Upper lobe of left lung (tissue), 6 donors: ENCODE results near the gene RGS12. TPM values are rescaled to one million over a fixed set of nuclear protein-coding genes. Genes with fewer than 3 reads are reported as not detected.
A peak's percentile ranks its signal among the peaks of the same experiment; 100 is the strongest.

Experiments used
- ATAC-seq, 2 donors: fragments of 200-7000 bp; cut with Tn5 transposase; one replicate each; pipeline ENCODE4 v1.9.1; 2022; ENCODE audit warnings: mild to moderate bottlenecking in 2 of 2, moderate library complexity in 2 of 2; ENCODE audit not compliant: low FRiP score in 2 of 2
- DNase-seq, 2 donors: peaks; one replicate each; pipeline ENCODE4 v3.0.0-alpha.2; 2019 to 2020
- H3K27ac ChIP-seq, 4 donors: fragments of 200-600 bp; sonication (generic); one replicate each; pipeline ENCODE4 v1.5.1; 2016 to 2019
- H3K27me3 ChIP-seq, 4 donors: fragments of 200-600 bp; sonication (generic); one replicate each; pipeline ENCODE4 v1.5.1; 2017 to 2019
- H3K36me3 ChIP-seq, 4 donors: fragments of 200-600 bp; sonication (generic); one replicate each; pipeline ENCODE4 v1.5.1; 2016 to 2019
- H3K4me1 ChIP-seq, 4 donors: fragments of 200-600 bp; sonication (generic); one replicate each; pipeline ENCODE4 v1.5.1; 2018 to 2019
- H3K4me3 ChIP-seq, 4 donors: fragments of 200-600 bp; sonication (generic); one replicate each; pipeline ENCODE4 v1.5.1; 2017 to 2019; ENCODE audit warnings: mild to moderate bottlenecking in 2 of 4, moderate library complexity in 1 of 4
- H3K9me3 ChIP-seq, 4 donors: fragments of 200-600 bp; sonication (generic); one replicate each; pipeline ENCODE4 v1.5.1; 2018 to 2019
- EP300 ChIP-seq, 4 donors: sonication (generic); formaldehyde crosslinking; IDR thresholded peaks; one replicate each; pipeline ENCODE4 v1.5.1; 2017; ENCODE audit warnings: antibody characterized with exemption in 4 of 4, control low read depth in 2 of 4
- POLR2A ChIP-seq, 4 donors: fragments of 450-650 bp; IDR thresholded peaks; one replicate each; pipeline ENCODE4 v1.5.1; 2016 to 2017; ENCODE audit warnings: antibody characterized with exemption in 4 of 4, mild to moderate bottlenecking in 2 of 4
- POLR2AphosphoS5 ChIP-seq, 2 donors: sonication (generic); formaldehyde crosslinking; IDR thresholded peaks; one replicate each; pipeline ENCODE4 v1.5.1; 2017; ENCODE audit warnings: antibody characterized with exemption in 2 of 2
- WGBS, 2 donors: methylation state at CpG; one replicate each; pipeline ENCODE4 v1.1.5; 2017 to 2018; 5-methylcytosine and 5-hydroxymethylcytosine counted together
- total RNA-seq, 6 donors: library from RNA; depleted of rRNA in 4 of 6; stranded (reverse); fragments of >200 nt in 4 of 6; gene quantifications; one replicate each; pipeline versions ENCODE4 v1.1.0 to v1.2.1, GENCODE V29; 2016 to 2021
- TF ChIP-seq, protein P1 (sequence below), 6 experiments: fragments of 450-650 bp in 4 of 6; fragments of 200-600 bp in 2 of 6; sonication (generic) in 2 of 6; IDR thresholded peaks; one replicate each; pipeline ENCODE4 v1.5.1; 2016 to 2019; ENCODE audit warnings: antibody characterized with exemption in 6 of 6
- donor health status: DM: no; HTN: no; CAD: no; lungs with moderate emphysema.
- donor health status: DM: no; HTN: yes; CAD: no; lungs with severe emphysema.

The RGS12 gene
- total RNA-seq, 6 donors from 2014 or later = 17.8 to 124 (median 49.7) TPM

GRCh38 chr4:3301450-3302172 is 8.8 kb downstream of the RGS12 start:
- Histone ChIP-seq H3K27ac (peak overlapping the region in 1 of 4 donors; percentile 23), H3K4me3 (no peak overlapping the region), H3K4me1 (peaks cover 42 to 67% (median 56%) of the 10 kb centered on the region in 4 donors), H3K36me3 (no peaks in the 10 kb centered on the region), H3K9me3 (no peaks in the 10 kb centered on the region), H3K27me3 (no peaks in the 10 kb centered on the region)
- TF ChIP-seq, protein P1, sequence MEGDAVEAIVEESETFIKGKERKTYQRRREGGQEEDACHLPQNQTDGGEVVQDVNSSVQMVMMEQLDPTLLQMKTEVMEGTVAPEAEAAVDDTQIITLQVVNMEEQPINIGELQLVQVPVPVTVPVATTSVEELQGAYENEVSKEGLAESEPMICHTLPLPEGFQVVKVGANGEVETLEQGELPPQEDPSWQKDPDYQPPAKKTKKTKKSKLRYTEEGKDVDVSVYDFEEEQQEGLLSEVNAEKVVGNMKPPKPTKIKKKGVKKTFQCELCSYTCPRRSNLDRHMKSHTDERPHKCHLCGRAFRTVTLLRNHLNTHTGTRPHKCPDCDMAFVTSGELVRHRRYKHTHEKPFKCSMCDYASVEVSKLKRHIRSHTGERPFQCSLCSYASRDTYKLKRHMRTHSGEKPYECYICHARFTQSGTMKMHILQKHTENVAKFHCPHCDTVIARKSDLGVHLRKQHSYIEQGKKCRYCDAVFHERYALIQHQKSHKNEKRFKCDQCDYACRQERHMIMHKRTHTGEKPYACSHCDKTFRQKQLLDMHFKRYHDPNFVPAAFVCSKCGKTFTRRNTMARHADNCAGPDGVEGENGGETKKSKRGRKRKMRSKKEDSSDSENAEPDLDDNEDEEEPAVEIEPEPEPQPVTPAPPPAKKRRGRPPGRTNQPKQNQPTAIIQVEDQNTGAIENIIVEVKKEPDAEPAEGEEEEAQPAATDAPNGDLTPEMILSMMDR (IDR thresholded peaks at IDR 0.05) = no peak
- TF ChIP-seq EP300 (IDR thresholded peaks at IDR 0.05) (no peak), POLR2A (IDR thresholded peaks at IDR 0.05) (no peak), POLR2AphosphoS5 (IDR thresholded peaks at IDR 0.05) (no peak)
- 85 to 89% methylated on average over 15 of the region's 15 CpGs for WGBS, 2 donors
- DNase-seq (no peak), ATAC-seq (no peak)

DNA sequence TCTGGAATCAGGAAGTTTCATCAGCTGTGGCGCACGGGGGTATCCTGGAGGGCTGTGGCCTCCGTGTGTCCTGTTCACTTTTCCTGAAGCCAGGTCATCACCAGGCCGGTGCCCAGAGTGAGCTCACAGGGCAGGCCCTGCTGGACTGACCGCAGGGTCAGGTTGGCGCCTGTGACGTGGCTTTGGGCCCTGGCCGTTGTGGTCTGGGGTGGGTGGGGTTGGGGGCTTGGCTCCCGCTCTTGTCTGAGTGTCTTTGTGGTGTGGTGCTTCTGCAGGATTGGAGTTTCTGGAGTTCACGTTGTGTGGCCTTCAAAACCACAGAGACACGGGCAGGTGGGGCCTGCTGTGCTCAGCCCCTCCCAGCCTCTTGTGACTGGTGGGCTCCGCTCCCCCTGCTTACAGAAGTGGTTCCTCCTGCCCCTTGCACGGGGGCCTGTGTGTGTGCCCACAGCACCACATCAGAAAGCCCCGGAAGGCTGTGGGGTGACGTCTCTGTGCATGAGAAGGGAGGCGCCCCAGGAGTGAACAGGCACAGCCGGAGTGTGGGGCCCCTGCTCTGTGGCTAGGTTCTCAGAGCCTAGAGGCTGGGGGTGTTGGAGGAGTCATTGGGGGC is 9.5 kb downstream of the RGS12 start:
- peaks cover 45 to 69% (median 60%) of the 10 kb centered on the region in 4 donors for H3K4me1 ChIP-seq
- ATAC-seq = peak in 1 of 2 donors; percentile 27

GRCh38 chr4:3302786-3303564 is 10.2 kb downstream of the RGS12 start:
- 60 to 65% methylated on average over 16 of the region's 16 CpGs for WGBS, 2 donors
- H3K4me1 ChIP-seq = peaks cover 45 to 73% (median 62%) of the 10 kb centered on the region in 4 donors

More for the DNA sequence above, 9.5 kb downstream of the RGS12 start:
- Histone ChIP-seq H3K36me3 (no peaks in the 10 kb centered on the region), H3K4me3 (no peak overlapping the region), H3K27ac (peak overlapping the region in 1 of 4 donors; percentile 23), H3K27me3 (no peaks in the 10 kb centered on the region), H3K9me3 (no peaks in the 10 kb centered on the region)
- DNase-seq = no peak
- TF ChIP-seq POLR2AphosphoS5 (IDR thresholded peaks at IDR 0.05) (peak in 1 of 2 donors; percentile 51), EP300 (IDR thresholded peaks at IDR 0.05) (no peak)
- WGBS, 2 donors = 38 to 46% methylated on average over 6 to 13 of the region's 17 CpGs

GRCh38 chr4:3303565-3303824 is 10.7 kb downstream of the RGS12 start:
- Histone ChIP-seq H3K4me3 (no peak overlapping the region), H3K27ac (peak overlapping the region in 1 of 4 donors; percentile 5), H3K27me3 (no peaks in the 10 kb centered on the region), H3K4me1 (peaks cover 45 to 78% (median 62%) of the 10 kb centered on the region in 4 donors), H3K36me3 (no peaks in the 10 kb centered on the region), H3K9me3 (no peaks in the 10 kb centered on the region)
- TF ChIP-seq EP300 (IDR thresholded peaks at IDR 0.05) (no peak), POLR2A (IDR thresholded peaks at IDR 0.05) (no peak), POLR2AphosphoS5 (IDR thresholded peaks at IDR 0.05) (no peak)
- TF ChIP-seq, protein P1 (IDR thresholded peaks at IDR 0.05) = no peak
- DNase-seq (no peak), ATAC-seq (no peak)
- 70 to 90% methylated on average over 2 of the region's 2 CpGs for WGBS, 2 donors

More at GRCh38 chr4:3302786-3303564, 10.2 kb downstream of the RGS12 start:
- H3K36me3 ChIP-seq = no peaks in the 10 kb centered on the region
- H3K4me3 ChIP-seq = no peak overlapping the region
- H3K27me3 ChIP-seq = no peaks in the 10 kb centered on the region
- no peak for DNase-seq
- TF ChIP-seq EP300 (IDR thresholded peaks at IDR 0.05) (no peak), POLR2A (IDR thresholded peaks at IDR 0.05) (no peak), POLR2AphosphoS5 (IDR thresholded peaks at IDR 0.05) (no peak)
- TF ChIP-seq, protein P1 (IDR thresholded peaks at IDR 0.05) = no peak
- no peaks in the 10 kb centered on the region for H3K9me3 ChIP-seq
- ATAC-seq = no peak
- peak overlapping the region in 1 of 4 donors; percentile 5 for H3K27ac ChIP-seq
